Measurements from ENCODE around the gene KLHDC7A.

KLHDC7A gene

DNA sequence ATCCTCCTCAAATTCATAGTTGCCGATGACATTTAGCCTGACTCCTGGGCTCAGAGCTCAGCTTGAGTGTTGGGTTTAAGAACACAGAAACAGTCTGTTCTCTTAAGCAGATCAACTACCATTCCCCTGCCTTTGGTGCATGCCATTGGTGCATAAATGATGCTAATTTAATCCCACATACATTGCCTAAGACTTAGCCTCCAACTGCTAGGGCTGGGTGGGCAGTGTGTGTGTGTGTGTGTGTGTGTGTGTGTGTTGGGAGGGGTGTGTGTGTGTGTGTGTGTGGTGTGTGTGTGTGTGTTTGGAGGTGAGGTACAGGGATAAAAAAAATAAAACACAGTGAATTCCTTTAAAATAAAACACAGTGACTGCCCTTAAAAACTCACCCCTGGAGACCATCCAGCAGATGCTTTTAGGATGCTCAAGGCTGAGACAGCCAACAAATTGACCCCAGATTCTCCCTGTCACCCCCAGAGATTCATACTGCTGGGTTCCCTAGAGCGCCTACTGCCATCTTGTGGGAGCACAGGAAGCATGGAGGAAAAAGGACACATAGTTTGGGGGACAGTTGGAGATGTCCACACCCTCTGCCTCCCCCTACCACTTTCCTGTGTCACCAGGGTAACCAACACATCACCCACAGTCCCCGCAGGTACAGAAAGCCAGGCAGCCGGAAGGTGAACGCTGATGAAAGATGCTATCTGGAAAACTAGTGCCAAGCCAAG is 30.6 kb downstream of the KLHDC7A start:
- no peak for DNase-seq

DNA sequence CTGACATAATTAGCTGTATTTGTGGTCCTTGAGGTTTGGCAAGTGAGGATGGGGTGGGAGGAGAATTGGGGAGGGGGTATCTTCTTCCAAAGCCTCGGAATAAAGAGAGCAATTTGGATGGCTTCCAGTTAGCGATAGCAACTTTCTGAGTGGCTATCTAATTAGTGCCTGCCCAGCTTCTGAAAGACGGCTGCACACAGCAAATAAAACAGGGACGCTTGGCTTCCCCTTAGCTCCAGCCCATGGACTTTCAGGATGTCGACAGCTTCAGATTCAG is 31.1 kb downstream of the KLHDC7A start:
- DNase-seq: no peak

DNA sequence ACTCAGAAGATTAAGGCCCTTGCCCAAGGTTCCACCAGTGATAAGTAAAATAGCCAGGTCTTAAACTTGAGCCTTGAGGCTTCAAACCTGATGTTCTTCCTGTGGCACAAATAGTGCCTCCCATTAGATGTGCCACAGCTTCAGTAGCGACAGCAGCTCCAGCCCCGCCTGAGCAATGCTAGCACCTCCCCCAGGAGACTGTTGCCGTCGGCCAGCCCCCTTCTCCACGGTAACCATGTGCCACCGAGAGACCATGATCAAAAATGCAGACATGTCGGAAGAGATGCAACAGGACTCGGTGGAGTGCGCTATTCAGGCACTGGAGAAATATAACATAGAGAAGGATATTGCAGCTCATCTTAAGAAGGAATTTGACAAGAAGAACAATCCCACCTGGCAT is 32.2 kb downstream of the KLHDC7A start:
- DNase-seq: no peak

DNA sequence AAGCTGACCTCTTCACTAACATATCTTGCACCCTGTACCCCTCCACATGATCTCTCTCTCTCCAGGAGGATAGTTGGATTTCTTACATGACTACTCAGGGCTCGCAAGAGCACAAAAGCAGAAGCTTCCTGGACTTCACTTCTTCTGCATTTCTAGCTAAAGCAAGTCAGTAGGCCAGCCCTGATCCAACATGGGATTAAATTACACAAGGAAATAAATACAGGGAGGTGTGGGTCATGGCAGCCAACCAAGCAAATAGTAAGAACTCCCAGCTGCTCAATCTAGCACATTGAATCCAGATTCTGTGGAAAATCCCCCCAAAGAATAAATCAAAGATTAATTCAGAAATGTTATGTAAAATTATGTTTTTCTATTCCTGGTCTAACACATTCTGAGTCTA is 33.3 kb downstream of the KLHDC7A start:
- DNase-seq: no peak

DNA sequence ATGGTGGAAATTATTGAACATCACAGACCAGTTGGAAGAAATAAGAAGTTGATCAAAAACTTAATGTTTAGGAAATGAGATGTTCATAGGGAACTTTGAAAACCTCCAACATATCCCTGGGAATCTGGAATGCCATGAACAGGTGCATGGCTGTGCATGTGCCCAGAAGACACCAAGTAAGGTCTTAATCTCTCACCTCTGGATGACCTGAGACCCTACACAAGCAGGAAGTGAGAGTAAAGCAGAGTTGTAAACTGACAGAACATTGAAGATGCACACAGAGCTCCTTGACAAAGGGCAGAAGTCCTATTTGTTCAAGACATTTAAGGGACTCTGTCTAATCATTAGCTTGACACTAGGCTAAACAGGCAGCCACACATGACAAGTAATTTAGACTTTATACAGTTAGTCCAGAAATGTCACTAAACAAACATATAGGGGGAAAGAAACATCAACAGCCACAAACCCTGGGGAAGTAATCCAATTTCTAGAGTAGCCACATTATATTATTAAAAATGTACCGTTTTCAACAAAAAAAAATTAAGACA is 34.5 kb downstream of the KLHDC7A start:
- DNase-seq: no peak

DNA sequence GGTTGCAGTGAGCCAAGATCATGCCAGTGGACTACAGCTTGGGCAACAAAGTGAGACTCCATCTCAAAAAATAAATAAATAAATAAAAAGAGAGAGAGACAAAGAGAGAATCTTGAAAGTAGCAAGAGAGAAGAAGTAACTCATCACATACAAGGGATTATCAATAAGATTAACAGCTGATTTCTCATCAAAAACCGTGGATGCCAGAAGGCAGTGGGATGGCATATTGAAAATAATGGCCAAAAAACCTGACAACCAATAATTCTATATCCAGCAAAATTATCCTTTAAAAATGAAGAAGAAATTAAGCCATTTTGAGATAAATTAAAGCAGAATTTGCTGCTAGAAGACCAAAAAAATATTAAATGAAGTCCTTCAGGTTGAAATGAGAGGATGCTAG is 35.7 kb downstream of the KLHDC7A start:
- no peak for DNase-seq

DNA sequence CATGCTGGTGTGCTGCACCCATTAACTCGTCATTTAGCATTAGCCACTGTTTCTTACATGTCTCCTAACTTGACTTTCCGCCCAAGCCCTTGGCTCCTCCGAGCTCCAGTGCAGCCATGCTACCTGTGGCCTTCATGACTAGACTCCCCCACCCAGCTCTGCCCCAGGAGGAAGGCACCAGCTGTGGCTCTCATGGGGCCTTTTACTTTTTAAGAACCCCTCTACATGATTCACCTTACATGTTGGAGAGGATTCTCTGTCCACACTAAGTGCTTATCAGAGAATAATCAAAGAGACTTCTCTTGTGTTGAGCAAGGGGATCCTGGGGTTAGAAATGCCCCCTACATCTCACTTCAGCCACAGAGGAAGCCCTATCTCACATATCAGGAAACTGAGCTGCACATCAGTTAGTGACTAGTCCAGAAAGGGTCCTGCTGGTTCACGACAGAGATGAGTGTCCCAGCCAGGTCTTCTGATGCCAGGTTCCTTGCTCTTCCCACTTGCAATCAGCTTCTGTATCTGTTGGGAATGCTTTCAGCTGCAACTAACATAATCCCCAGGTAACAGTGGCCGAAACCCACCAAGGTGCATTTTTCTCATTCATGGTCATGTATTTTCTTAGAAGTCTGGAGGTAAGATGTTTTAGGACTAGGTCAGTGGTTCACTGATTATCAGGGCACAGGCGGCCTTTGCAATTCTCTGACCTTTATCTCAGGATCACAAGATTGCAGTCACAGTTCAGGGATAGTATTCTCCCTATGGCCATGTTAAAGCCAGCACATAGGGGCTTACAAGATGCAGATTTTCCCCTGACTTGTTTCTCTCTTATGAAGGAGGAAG is 45.9 kb downstream of the KLHDC7A start:
- no peak for DNase-seq

DNA sequence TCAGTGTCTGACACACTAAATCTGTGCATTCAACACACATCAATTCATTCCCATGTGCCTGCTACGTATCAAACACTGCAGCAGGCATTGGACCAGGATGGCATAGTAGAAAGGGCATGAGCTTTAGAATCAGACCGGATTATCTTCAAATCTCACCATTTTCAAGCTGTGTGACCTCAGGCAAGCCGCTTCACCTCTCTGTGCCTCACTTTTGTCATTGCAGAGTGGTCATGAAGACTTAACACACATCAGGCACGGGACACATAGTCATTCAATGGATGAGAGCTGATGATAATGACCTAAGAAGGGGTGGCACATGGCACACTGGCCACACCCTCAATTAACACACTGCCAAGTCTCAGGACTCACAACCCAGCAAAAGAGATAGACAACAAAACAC is 46.8 kb downstream of the KLHDC7A start:
- DNase-seq: no peak

DNA sequence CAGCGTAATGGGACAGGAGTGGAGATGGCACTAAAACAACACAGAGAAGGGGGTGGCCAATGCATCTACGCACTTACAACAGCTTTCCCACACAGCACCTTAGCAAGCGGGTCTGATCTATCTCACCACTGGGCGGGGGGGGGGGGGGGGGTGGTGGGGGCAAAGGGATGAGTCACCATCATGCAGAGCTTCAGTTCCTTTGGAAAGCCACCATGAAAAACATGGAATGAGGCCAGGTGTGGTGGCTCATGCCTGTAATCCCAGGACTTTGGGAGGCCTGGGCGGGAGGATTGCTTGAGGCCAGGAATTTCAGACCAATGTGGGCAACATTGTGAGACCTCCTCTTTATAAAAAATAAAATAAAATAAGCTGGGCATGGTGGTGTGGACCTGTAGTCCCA is 47.2 kb downstream of the KLHDC7A start:
- DNase-seq: no peak

DNA sequence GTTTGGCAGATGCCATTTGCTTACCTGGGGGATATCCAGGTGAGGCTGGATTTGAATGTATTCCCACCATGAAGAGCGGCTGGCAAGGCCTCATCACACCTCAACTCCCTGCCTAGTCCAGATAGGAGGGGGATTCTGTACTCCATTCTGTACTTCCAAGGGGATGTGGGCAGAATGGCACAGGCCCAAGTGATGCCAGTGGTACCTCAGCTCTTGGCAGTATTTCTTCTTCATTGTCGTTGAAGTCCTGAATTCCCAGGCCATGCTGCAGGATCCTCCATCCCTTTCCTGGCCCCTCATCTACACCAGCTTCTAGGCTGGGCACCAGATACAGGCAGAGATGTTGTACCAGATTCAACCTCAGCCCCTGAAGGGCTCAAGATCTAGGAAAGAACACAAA is 47.9 kb downstream of the KLHDC7A start:
- DNase-seq: no peak

DNA sequence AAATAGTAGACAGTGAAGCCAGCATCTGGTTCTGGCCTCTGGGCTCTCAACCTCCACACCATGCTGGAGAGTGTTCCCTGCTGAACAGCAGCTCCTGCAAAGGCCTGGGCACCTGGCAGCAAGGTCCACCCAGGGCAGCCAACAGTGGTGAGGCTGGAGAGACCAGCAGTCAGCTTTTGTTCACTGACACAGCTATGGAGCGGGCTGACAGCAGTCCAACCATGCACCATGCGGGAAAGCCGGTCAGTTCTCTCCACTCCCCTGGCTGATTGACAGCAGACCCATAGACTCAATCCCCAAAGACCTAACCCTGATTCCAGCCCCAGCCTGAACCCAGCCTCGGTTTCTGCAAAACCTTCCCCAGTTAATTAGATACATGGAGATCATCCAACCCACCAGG is 49.0 kb downstream of the KLHDC7A start:
- no peak for DNase-seq

DNA sequence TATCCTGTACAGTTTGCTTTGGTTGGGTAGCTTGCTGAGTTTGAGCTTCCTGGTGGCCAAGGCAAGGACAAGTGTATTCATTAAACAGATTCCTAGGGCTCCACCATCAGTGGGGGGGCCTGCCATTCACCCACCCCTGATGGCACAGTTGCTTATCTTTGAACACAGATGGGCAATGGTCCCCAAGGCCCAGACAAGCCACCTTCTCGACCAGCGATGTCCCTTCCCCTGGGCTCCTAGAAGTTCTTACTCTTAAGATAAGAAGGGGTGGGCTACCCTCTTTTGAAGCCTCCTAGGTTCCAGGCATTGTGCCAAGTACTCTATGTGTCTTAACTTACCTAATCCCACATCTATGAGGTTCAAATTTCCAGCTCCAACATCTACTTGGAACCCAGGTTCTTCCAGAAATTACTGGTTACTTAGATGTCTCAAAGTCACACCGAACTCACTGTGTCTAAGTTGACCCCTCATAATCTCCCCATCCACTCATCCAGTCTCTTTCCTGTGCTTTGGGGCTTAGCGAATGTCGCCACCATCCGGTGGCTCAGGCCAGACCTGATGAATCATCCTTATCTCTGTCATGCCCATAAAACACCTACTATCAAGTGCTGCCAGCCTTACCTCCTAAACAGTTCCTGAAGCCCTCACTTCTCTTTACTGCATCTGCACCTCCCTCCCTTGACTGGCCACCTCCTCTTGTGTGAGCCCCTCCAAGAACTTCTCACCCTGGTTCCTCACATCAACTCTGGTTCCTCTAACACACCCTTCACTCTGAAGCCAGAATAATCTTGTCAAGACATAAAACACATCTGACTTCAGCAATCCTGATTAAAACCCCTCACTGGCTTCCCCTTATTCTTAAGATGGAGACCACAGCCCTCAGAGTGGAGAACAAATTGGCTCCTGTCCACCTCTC is 50.1 kb downstream of the KLHDC7A start:
- DNase-seq: no peak

DNA sequence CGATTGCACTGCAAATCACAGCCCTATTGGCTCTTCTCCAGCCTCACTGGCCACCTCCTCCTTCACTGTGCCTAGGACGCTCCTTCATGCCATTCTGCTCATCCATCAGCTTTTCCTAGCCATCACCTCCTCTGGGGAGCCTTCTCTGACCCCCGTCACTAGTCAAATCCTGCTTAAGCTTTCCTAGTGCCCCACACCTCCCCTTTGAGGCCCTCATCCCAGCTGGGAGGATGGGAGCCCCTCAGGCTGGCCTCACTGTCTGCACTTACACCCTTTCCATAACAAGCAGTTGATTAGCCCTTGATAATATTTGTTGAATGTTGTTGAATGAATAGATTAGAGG is 50.7 kb downstream of the KLHDC7A start:
- DNase-seq: no peak

DNA sequence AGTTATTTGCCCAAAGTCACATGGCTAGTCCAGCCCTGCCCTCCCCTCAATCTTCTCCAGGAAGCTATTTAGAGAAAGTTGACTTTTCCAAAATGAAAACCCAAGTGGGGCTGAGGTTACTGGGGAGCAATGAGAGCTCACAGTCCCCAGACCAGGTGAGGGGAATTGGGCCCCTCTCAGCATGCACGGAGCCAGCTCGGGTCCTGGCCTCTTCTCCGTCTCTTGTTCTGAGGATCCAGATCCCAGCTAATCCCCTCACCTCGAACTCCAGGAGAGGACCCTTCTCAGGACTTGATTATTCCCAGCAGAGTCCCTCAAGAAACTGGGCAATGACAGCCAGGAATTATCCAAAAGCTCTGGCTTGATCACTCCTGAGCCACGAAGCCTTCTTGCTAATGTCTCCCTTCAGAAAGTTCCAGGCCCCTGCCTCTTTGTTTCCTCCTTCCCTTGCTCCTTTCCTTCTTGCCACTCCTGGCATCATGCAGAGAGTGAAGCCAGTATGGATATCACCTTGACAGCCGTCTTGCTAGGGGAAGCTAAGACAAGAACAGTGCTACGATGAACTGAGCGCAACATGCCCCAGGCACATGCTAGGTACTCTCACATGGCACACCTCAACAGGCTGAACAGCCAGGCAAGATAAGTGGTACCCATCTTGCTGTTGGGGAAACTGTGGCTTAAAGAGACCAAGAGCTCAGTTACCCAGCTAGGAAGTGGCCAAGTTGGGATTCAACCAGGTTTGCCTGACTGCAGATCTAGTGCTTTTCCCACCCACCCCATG is 51.9 kb downstream of the KLHDC7A start:
- DNase-seq: no peak

DNA sequence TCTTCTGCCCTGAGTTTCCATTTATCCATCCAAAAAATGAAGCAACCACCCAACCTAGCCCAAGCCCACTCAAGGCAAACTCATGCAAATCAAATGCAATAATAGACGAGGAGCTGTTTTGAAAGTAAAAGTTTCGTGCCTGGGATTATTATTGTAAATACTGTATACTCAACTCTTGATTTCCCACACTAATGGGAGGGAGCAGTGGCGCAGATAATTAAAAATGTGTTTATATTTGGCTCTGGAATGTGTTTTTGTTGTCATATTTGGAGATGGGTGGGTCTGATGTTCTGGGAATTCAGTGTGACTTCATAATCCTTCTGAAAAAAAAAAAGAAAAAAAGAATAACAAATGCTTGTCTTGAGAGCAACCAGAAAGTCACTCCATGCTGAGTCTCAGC is 52.5 kb downstream of the KLHDC7A start:
- DNase-seq: no peak

DNA sequence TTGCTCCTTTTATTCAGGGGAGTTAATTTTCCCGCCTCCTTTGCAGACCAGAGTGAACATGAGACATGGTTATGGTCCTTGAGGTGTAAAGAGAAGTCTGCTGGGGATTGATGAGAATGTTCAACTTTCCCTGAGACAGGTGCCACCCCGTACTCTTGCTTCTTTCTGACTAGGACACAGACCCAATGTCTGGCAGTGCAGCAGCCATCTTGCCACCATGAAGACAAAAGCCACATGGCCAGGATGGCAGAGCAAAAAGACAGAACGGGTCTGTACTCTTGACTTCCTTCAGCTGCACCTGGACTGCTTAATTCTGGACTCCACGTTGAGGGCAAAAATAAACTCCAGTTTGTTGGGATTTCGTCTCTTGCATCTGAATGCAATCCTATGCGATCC is 54.1 kb downstream of the KLHDC7A start:
- DNase-seq: no peak

Measured in SW 1271 (cell line).